IMR-90 (cell line): ENCODE data around the gene LRFN2.

Source experiments
- CEBPB ChIP-seq: IDR thresholded peaks from 2 replicates; pipeline ENCODE4 v1.6.1; 2012; ENCODE audit warnings: low read depth, low read length, improper control_type of control experiment
- FOS ChIP-seq: fragments of 150-350 bp; IDR thresholded peaks from 2 replicates; pipeline ENCODE4 v1.6.1; 2016; ENCODE audit warnings: low read depth, low read length
- MAZ ChIP-seq: IDR thresholded peaks from 2 replicates; pipeline ENCODE4 v1.6.1; 2012; ENCODE audit warnings: low read depth, mild to moderate bottlenecking, low read length, improper control_type of control experiment, moderate library complexity, borderline replicate concordance
- MXI1 ChIP-seq: IDR thresholded peaks from 2 replicates; pipeline ENCODE4 v1.6.1; 2012; ENCODE audit warnings: low read depth, mild to moderate bottlenecking, low read length, moderate library complexity, borderline replicate concordance
- NFE2L2 ChIP-seq: fragments of 150-350 bp; IDR thresholded peaks from 2 replicates; pipeline ENCODE4 v1.6.1; 2016; ENCODE audit warnings: low read depth, mild to moderate bottlenecking, low read length
- POLR2A ChIP-seq: IDR thresholded peaks from 2 replicates; pipeline ENCODE4 v1.6.1; 2012; ENCODE audit warnings: mild to moderate bottlenecking, low read depth, low read length
- RAD21 ChIP-seq: IDR thresholded peaks from 2 replicates; pipeline ENCODE4 v1.6.1; 2012; ENCODE audit warnings: low read length, improper control_type of control experiment
- RCOR1 ChIP-seq: IDR thresholded peaks from 2 replicates; pipeline ENCODE4 v1.6.1; 2012; ENCODE audit warnings: mild to moderate bottlenecking, low read length, improper control_type of control experiment; ENCODE audit not compliant: insufficient replicate concordance
- RFX5 ChIP-seq: IDR thresholded peaks from 2 replicates; pipeline ENCODE4 v1.8.0; 2012; ENCODE audit warnings: low read depth, mild to moderate bottlenecking, low read length, moderate library complexity
- SMC3 ChIP-seq: fragments of 150-350 bp; IDR thresholded peaks from 2 replicates; pipeline ENCODE4 v1.6.1; 2016; ENCODE audit warnings: low read depth, mild to moderate bottlenecking, antibody characterized with exemption, low read length, moderate library complexity
- USF2 ChIP-seq: fragments of 150-350 bp; IDR thresholded peaks from 2 replicates; pipeline ENCODE4 v1.6.1; 2017; ENCODE audit warnings: mild to moderate bottlenecking, antibody characterized with exemption, low read length, low read depth
- TF ChIP-seq, protein P1 (sequence below): conservative IDR thresholded peaks from 2 replicates; pipeline ENCODE4 v1.5.1; 2012; ENCODE audit warnings: mild to moderate bottlenecking, low read depth, low read length, improper control_type of control experiment
- TF ChIP-seq, protein P2 (sequence below): fragments of 150-350 bp; IDR thresholded peaks from 2 replicates; pipeline ENCODE4 v1.6.1; 2016; ENCODE audit warnings: low read depth, mild to moderate bottlenecking, low read length, moderate library complexity, borderline replicate concordance

- TF ChIP-seq MXI1 (no peak), NFE2L2 (no peak), POLR2A (no peak), FOS (no peak), MAZ (no peak), USF2 (no peak), RFX5 (no peak), SMC3 (no peak), RAD21 (no peak), CEBPB (no peak), RCOR1 (no peak)
- TF ChIP-seq, protein P1, sequence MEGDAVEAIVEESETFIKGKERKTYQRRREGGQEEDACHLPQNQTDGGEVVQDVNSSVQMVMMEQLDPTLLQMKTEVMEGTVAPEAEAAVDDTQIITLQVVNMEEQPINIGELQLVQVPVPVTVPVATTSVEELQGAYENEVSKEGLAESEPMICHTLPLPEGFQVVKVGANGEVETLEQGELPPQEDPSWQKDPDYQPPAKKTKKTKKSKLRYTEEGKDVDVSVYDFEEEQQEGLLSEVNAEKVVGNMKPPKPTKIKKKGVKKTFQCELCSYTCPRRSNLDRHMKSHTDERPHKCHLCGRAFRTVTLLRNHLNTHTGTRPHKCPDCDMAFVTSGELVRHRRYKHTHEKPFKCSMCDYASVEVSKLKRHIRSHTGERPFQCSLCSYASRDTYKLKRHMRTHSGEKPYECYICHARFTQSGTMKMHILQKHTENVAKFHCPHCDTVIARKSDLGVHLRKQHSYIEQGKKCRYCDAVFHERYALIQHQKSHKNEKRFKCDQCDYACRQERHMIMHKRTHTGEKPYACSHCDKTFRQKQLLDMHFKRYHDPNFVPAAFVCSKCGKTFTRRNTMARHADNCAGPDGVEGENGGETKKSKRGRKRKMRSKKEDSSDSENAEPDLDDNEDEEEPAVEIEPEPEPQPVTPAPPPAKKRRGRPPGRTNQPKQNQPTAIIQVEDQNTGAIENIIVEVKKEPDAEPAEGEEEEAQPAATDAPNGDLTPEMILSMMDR, result no peak
- TF ChIP-seq, protein P2, sequence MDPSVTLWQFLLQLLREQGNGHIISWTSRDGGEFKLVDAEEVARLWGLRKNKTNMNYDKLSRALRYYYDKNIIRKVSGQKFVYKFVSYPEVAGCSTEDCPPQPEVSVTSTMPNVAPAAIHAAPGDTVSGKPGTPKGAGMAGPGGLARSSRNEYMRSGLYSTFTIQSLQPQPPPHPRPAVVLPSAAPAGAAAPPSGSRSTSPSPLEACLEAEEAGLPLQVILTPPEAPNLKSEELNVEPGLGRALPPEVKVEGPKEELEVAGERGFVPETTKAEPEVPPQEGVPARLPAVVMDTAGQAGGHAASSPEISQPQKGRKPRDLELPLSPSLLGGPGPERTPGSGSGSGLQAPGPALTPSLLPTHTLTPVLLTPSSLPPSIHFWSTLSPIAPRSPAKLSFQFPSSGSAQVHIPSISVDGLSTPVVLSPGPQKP, result no peak
Observed at GRCh38 chr6:40598516-40598915, 11.4 kb upstream of the LRFN2 start.
